Uterus (tissue), 4 donors: ENCODE measurements around the gene GPR146. TPM values are rescaled to one million over a fixed set of nuclear protein-coding genes. Genes with fewer than 3 reads are reported as not detected.
"Not testable (repeated sequence)": the region's sequence is repeated elsewhere in the genome, so short reads cannot be mapped to it uniquely, and the experiment has no call there.

ENCODE experiments used
- DNase-seq, 2 donors: peaks; one replicate each; pipeline ENCODE4 v3.0.0-alpha.2; 2019 to 2020
- H3K27ac ChIP-seq, 2 donors: fragments of 200-600 bp; sonication (generic); 1 replicate in 1 of 2; 2 replicates in 1 of 2; pipeline ENCODE4 v1.5.1; 2016 to 2018
- H3K27me3 ChIP-seq, 2 donors: fragments of 200-600 bp; sonication (generic); one replicate each; pipeline ENCODE4 v1.5.1; 2018 to 2019; ENCODE audit warnings: control low read depth in 1 of 2
- H3K36me3 ChIP-seq, 2 donors: fragments of 200-600 bp; sonication (generic); one replicate each; pipeline ENCODE4 v1.5.1; 2019; ENCODE audit warnings: control low read depth in 1 of 2
- H3K4me1 ChIP-seq, 2 donors: fragments of 200-600 bp; sonication (generic); one replicate each; pipeline ENCODE4 v1.5.1; 2018 to 2019; ENCODE audit warnings: control low read depth in 1 of 2
- H3K4me3 ChIP-seq, 2 donors: fragments of 200-600 bp; sonication (generic); 1 replicate in 1 of 2; 2 replicates in 1 of 2; pipeline ENCODE4 v1.5.1; 2018 to 2019; ENCODE audit warnings: mild to moderate bottlenecking in 1 of 2
- H3K9me3 ChIP-seq, 2 donors: fragments of 200-600 bp; sonication (generic); one replicate each; pipeline ENCODE4 v1.5.1; 2019; ENCODE audit warnings: control low read depth in 1 of 2
- POLR2A ChIP-seq, 2 donors: fragments of 450-650 bp; IDR thresholded peaks; one replicate each; pipeline ENCODE4 v1.6.1; 2016; ENCODE audit warnings: antibody characterized with exemption in 2 of 2, mild to moderate bottlenecking in 1 of 2, moderate library complexity in 1 of 2
- intact Hi-C: fragments of 100-400 bp; cut with DNase I; formaldehyde crosslinking; loops from one replicate; pipeline ENCODE4 v1.15.1; 2023; ENCODE audit warnings: low total_unique reads
- total RNA-seq, 4 donors: library from RNA; depleted of rRNA in 3 of 4; stranded (reverse); fragments of >200 nt in 3 of 4; gene quantifications; one replicate each; pipeline versions ENCODE4 v1.1.0 to v1.2.4, GENCODE V29; 2014 to 2023
- TF ChIP-seq, protein P1 (sequence below), 4 experiments: fragments of 200-600 bp in 2 of 4; fragments of 450-650 bp in 2 of 4; sonication (generic) in 2 of 4; IDR thresholded peaks; one replicate each; pipeline ENCODE4 v1.5.1; 2016 to 2019; ENCODE audit warnings: antibody characterized with exemption in 4 of 4, mild to moderate bottlenecking in 2 of 4, moderate library complexity in 1 of 4
- donor health status: DM: yes; HTN: yes; CAD: no.

Gene GPR146
- total RNA-seq, 4 donors from 2014 or later: 10.0 to 110 (median 32.9) TPM

DNA sequence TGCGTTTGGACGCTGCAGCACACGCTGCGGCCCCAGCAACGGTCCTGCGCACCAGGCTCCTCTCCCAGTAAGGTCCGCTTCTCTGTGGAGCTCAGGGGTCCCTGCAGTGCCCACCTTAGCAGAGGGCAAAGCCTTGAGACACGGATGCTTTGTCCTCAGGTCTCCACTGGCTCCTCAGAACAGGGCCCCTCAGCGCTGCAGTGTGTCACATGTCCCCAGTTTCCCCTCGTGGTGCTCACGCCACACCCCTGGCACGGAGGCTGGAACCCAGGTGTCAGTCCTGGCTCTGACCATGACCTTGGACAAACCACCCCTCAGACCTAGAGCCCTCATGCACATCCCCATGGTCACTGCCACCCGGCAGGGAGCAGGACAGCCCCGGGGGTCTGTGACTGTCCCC, 23.7 kb downstream of the GPR146 start:
- Histone ChIP-seq H3K27ac (no peak overlapping the region), H3K36me3 (no peaks in the 10 kb centered on the region), H3K4me3 (no peak overlapping the region), H3K27me3 (no peaks in the 10 kb centered on the region), H3K9me3 (no peaks in the 10 kb centered on the region), H3K4me1 (peaks cover 0 to 4% of the 10 kb centered on the region in 2 donors)
- intact Hi-C loops: no loop called here
- no peak for DNase-seq
- TF ChIP-seq, protein P1, sequence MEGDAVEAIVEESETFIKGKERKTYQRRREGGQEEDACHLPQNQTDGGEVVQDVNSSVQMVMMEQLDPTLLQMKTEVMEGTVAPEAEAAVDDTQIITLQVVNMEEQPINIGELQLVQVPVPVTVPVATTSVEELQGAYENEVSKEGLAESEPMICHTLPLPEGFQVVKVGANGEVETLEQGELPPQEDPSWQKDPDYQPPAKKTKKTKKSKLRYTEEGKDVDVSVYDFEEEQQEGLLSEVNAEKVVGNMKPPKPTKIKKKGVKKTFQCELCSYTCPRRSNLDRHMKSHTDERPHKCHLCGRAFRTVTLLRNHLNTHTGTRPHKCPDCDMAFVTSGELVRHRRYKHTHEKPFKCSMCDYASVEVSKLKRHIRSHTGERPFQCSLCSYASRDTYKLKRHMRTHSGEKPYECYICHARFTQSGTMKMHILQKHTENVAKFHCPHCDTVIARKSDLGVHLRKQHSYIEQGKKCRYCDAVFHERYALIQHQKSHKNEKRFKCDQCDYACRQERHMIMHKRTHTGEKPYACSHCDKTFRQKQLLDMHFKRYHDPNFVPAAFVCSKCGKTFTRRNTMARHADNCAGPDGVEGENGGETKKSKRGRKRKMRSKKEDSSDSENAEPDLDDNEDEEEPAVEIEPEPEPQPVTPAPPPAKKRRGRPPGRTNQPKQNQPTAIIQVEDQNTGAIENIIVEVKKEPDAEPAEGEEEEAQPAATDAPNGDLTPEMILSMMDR (IDR thresholded peaks at IDR 0.05): no peak
- TF ChIP-seq POLR2A (IDR thresholded peaks at IDR 0.05): no peak

DNA sequence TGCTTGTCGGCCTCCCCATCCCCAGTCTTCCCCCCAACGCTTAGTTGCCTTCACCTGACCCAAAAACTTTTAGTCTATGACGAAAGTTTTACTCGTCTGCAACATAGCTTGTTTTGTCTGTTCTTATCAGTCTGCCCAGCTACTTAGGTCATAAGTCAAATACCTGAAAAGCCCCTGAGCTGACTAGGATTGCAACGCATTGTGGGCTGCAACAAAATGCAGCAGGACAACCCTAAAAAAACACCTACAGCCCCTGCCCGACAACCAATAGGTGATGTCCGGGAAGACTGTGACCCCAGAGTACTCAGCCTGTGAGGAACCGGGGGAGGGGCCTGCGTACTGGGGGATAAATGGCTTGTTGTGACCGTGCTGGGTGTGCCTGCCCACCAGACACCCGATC, 24.3 kb downstream of the GPR146 start:
- no peaks in the 10 kb centered on the region for H3K27me3 ChIP-seq
- H3K9me3 ChIP-seq: no peaks in the 10 kb centered on the region
- H3K4me1 ChIP-seq: peaks cover 0 to 4% of the 10 kb centered on the region in 2 donors
- H3K36me3 ChIP-seq: no peaks in the 10 kb centered on the region
- intact Hi-C loops: no loop called here
- no peak for DNase-seq
- H3K27ac ChIP-seq: no peak overlapping the region
- TF ChIP-seq POLR2A (IDR thresholded peaks at IDR 0.05): no peak
- TF ChIP-seq, protein P1 (IDR thresholded peaks at IDR 0.05): no peak
- no peak overlapping the region for H3K4me3 ChIP-seq

DNA sequence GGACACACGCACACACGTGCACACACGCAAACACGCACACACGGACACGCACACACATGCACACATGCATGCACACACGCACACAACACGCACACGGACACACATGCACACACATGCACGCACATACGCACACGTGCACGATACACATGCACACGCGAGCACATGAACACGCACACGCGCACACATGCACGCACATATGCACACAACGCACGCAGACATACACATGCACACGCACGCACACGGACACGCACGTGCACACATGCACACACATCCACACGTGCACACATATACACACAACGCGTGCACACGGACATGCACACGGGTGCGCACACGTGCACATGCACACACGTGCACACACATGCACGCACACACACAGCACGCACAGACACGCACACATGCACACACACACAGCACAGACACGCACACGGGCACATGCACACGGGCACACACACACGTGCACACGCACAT, 26.2 kb downstream of the GPR146 start:
- Histone ChIP-seq H3K27me3 (no peaks in the 10 kb centered on the region), H3K36me3 (no peaks in the 10 kb centered on the region), H3K27ac (no peak overlapping the region), H3K4me1 (peaks cover 0 to under 1% of the 10 kb centered on the region in 2 donors), H3K9me3 (no peaks in the 10 kb centered on the region), H3K4me3 (no peak overlapping the region)
- intact Hi-C loops: no loop called here
- no peak for DNase-seq
- TF ChIP-seq, protein P1 (IDR thresholded peaks at IDR 0.05): no peak
- TF ChIP-seq POLR2A (IDR thresholded peaks at IDR 0.05): no peak

DNA sequence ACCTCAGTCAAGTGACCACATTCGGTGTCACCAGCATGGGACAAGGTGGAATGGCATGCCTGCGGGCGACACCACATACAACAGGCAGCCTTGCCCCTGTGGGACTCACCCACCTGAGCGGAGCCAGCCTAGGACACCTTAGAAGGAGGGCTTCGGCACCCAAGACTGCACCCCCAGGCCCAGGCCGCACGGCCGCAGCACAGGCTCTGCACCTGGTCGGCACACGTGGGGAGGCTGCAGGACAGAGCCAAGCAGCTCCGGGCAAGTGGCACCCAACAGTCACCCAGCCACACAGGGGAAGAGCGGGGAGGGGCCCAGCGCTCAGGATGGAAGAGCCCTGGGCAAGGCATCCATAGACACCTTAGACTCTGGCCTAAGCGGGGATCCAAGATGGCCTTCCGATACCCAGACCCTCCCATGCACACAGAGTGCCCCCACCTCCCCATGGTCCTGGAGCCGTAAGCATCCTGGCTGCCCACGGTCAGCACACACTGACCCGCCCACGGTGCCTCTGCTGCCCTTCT, 27.4 kb downstream of the GPR146 start:
- Histone ChIP-seq H3K36me3 (no peaks in the 10 kb centered on the region), H3K27ac (no peak overlapping the region), H3K4me1 (peaks cover 0 to 4% of the 10 kb centered on the region in 2 donors), H3K4me3 (no peak overlapping the region), H3K27me3 (no peaks in the 10 kb centered on the region), H3K9me3 (no peaks in the 10 kb centered on the region)
- no peak for DNase-seq
- intact Hi-C loops: no loop called here
- TF ChIP-seq POLR2A (IDR thresholded peaks at IDR 0.05): no peak
- TF ChIP-seq, protein P1 (IDR thresholded peaks at IDR 0.05): no peak

DNA sequence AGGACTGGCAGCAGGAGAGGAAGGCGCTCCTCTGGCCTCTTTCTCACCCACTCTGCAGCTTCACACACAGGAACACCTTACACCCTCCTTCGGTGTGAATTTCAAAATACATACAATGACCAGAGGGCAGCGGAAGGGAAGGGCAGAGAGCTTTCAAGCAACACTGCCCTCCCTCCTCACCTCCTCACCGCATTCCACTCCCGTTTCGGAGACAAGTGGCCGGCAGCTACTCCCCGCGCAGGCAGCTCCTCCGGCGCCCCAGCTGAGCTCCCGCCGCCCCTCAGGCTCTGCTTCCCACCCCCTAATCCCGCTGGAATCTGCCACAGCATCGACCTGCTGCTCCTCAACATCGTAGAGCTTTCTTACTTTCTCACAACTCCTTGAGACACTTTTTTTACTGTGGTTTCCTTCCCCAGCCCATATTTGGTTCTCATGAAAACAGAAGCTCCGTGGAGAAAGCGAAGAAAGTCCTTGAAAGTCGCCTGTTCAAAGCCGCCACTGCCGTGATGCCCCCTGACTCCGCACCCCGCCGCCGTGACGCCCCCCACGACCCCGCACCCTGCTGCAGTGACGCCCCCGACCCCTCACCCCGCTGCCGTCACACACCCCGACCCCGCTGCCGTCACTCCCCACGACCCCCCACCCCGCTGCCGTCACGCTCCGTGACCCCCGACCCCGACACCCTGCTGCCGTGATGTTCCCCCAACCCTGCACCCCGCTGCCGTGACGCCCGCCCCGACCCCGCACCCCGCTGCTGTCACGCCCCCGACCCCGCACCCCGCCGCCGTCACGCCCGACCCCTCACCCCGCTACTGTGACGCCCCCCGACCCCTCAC, 29.0 kb downstream of the GPR146 start:
- TF ChIP-seq POLR2A (IDR thresholded peaks at IDR 0.05): no peak
- TF ChIP-seq, protein P1 (IDR thresholded peaks at IDR 0.05): no peak
- H3K36me3 ChIP-seq: no peaks in the 10 kb centered on the region
- no peak for DNase-seq
- H3K9me3 ChIP-seq: no peaks in the 10 kb centered on the region
- H3K27me3 ChIP-seq: no peaks in the 10 kb centered on the region
- no peak overlapping the region for H3K4me3 ChIP-seq
- peaks cover 0 to 11% of the 10 kb centered on the region in 2 donors for H3K4me1 ChIP-seq
- intact Hi-C loops: no loop called here
- H3K27ac ChIP-seq: no peak overlapping the region

DNA sequence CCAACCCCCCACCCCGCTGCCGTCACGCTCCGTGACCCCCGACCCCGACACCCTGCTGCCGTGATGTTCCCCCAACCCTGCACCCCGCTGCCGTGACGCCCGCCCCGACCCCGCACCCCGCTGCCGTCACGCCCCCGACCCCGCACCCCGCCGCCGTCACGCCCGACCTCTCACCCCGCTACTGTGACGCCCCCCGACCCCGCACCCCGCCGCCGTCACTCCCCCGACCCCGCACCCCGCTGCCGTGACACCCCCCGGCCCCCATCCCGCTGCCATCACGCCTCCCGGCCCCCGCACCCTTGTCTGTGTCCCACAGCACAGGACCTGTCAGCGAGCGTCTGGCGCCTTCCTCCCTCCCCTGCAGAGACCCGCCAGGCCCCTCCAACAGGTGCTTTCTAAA, 29.7 kb downstream of the GPR146 start:
- peaks cover 0 to 11% of the 10 kb centered on the region in 2 donors for H3K4me1 ChIP-seq
- H3K36me3 ChIP-seq, H3K27ac ChIP-seq, H3K9me3 ChIP-seq, H3K27me3 ChIP-seq, intact Hi-C loops, H3K4me3 ChIP-seq, DNase-seq: not testable (repeated sequence)
